ENCODE measurements around the gene RNF5.

RNF5 gene

DNA sequence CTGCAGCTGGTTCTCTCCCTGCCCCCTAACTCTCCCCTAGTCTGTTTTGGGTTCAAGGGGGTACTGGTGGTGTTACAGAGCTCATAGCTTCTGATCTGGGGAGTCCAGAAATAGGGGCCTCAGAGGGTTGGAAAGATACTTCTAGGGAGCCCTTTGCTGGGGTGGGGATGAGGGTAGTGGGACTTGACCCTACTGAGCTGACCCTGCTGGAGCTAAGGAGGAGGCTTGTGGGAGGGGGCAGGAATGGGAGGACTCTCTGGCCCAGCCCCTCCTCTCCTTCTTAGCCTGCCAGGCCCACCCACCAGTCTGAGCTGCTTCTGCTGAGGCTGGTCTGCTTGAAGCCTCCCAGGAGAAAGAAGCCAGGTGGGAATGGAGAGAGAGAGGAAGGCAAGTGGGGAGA, 13.9 kb upstream of the RNF5 start, which contains the start of gene EGFL8:
TSS of gene EGFL8 (plus strand) at position 301 of the 400 bp plus-strand sequence. CDS start 1,571 bp downstream, outside the sequence.
- no peak within 1 kb of the TSS for H3K4me3 ChIP-seq (ENCODE audit: low read depth, low read length)
- TF ChIP-seq, protein P1, sequence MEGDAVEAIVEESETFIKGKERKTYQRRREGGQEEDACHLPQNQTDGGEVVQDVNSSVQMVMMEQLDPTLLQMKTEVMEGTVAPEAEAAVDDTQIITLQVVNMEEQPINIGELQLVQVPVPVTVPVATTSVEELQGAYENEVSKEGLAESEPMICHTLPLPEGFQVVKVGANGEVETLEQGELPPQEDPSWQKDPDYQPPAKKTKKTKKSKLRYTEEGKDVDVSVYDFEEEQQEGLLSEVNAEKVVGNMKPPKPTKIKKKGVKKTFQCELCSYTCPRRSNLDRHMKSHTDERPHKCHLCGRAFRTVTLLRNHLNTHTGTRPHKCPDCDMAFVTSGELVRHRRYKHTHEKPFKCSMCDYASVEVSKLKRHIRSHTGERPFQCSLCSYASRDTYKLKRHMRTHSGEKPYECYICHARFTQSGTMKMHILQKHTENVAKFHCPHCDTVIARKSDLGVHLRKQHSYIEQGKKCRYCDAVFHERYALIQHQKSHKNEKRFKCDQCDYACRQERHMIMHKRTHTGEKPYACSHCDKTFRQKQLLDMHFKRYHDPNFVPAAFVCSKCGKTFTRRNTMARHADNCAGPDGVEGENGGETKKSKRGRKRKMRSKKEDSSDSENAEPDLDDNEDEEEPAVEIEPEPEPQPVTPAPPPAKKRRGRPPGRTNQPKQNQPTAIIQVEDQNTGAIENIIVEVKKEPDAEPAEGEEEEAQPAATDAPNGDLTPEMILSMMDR (IDR thresholded peaks at IDR 0.05; ENCODE audit: borderline replicate concordance, insufficient read depth, low read depth, low read length), result no peak

DNA sequence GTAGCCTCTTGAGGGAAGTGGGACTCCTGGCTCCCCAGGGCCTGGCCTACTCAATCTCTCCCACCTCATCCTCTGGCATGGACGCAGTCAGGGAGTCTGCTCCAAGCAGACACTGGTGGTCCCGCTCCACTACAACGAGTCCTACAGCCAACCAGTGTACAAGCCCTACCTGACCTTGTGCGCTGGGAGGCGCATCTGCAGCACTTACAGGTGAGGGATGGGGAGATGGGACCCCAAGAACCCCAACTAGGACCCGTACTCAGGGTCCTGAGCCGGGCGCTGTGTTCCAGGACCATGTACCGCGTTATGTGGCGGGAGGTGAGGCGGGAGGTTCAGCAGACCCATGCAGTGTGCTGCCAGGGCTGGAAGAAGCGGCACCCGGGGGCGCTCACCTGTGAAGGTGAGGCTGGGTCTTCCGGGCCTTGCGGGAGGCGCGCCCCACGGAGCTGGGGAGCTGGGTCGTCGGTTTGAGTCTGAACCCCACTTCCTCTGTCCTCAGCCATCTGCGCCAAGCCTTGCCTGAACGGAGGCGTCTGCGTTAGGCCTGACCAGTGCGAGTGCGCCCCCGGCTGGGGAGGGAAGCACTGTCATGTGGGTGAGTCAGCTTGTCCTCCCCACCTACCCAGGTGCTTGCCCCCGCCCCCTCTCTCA, 11.7 kb upstream of the RNF5 start:
- H3K4me3 ChIP-seq (ENCODE audit: low read depth, low read length), result no peak overlapping the region

DNA sequence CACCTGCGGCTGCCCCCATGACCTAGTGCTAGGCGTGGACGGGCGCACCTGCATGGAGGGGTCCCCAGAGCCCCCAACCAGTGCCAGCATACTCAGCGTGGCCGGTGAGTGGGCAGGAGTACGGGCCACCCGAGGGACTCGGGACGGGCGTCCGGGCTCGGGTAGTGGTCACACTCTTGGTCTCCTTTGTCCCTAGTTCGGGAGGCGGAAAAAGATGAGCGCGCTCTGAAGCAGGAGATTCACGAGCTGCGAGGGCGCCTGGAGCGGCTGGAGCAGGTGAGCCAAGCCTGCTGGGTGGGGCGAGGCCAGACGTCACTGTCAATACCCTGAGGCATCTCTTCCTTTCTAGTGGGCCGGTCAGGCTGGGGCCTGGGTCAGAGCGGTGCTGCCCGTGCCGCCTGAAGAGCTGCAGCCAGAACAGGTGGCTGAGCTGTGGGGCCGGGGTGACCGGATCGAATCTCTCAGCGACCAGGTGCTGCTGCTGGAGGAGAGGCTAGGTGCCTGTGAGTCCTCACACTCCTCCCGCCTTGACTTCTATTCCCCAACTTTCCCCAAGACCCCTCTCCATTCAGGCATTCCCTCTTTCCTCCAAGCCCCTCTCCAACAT, 10.9 kb upstream of the RNF5 start:
- H3K4me3 ChIP-seq (ENCODE audit: low read depth, low read length), result no peak overlapping the region
- TF ChIP-seq, protein P1 (IDR thresholded peaks at IDR 0.05; ENCODE audit: borderline replicate concordance, insufficient read depth, low read depth, low read length), result no peak

More for the DNA sequence above, 11.7 kb upstream of the RNF5 start:
- TF ChIP-seq, protein P1 (IDR thresholded peaks at IDR 0.05; ENCODE audit: borderline replicate concordance, insufficient read depth, low read depth, low read length), result no peak

DNA sequence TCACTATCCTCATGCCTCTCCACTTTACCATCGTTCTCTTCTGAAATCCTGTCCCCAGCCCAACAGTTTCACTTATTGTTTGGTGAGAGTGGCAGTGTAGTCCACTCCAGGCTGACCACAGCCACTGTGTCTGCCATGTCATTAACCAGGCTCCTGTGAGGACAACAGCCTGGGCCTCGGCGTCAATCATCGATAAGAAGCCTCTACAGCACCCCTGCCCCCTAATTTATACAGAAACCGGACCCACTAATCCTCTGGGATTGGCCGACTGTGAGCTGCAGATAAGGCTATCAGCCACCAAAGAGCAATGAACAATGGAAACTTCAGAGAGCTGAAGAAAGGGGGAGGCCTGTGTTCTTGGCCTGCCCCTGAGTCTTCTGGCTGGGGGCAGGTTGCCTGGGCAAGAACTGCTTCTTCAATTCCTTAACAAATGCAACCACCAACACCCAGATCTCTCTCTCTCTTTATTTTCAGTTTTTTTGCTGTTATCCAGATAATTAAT, 10.4 kb upstream of the RNF5 start:
- H3K4me3 ChIP-seq (ENCODE audit: low read depth, low read length), result no peak overlapping the region
- TF ChIP-seq, protein P1 (IDR thresholded peaks at IDR 0.05; ENCODE audit: borderline replicate concordance, insufficient read depth, low read depth, low read length), result no peak

DNA sequence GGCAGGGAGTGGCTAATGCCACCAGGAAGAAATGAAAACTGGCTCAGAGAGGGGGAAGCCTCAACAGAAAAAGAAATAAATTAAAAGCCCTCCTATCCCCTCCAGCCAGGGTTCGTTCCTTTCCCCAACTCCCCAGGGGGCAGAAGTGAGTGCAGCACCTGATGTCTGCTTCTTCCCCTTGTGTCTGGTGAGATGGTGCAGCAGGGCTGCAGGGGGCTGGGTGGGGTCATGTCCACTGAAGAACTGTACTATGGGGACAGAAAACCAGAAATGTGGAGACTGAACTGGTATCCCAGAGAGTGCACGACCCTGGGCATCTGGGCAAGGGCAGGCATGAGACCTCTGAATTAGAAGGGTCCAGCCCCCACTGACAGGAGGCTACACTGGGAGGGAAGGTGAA, 9.9 kb upstream of the RNF5 start:
- no peak overlapping the region for H3K4me3 ChIP-seq (ENCODE audit: low read depth, low read length)
- TF ChIP-seq, protein P1 (IDR thresholded peaks at IDR 0.05; ENCODE audit: borderline replicate concordance, insufficient read depth, low read depth, low read length), result no peak

DNA sequence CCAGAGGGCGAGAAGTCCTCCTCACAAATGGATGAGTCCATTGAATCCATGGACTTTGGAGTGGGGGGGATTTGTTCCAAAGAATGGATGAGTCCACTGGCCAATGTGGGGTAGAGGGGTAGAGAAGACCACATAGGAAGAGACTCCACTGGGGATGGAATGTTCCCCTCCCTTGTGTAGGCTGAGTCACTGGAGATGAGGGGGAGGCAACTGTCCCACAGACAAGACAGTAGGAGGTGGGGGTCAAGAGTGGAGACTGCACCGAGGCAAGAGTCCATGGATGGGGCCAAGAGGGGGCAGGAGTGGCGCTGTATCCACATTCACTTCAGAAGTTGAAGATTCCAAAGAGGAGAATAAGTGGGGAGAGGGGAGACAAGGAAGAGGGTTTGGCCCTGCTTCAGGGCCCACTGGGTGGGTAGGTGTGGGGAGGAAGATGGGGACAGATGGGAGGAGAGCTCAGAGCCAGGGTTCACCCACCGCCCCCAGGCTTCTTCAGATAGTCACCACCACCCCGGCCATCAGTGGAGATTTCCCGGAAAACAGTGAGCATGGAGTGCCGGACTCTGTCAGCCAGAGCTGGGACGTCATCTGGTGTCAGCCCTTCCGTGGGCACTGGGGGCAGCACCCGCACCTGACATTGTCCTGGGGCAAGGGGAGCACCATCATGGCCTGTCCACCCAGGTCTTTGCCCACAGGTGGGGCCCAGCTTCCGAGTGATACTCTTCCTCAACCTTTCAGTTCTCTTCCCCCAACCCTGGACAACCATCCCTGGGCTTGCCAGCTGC, 9.2 kb upstream of the RNF5 start:
- TF ChIP-seq, protein P1 (IDR thresholded peaks at IDR 0.05; ENCODE audit: borderline replicate concordance, insufficient read depth, low read depth, low read length), result no peak
- no peak overlapping the region for H3K4me3 ChIP-seq (ENCODE audit: low read depth, low read length)
